ENCODE measurements around the gene PDE4D. TPM values are rescaled to one million over a fixed set of nuclear protein-coding genes. Genes with fewer than 3 reads are reported as not detected.

The PDE4D gene
- total and polyA plus RNA-seq, 2 donors (not counting 1 experiment from before 2014, with no cell fraction given): 14.9 to 171 TPM

DNA sequence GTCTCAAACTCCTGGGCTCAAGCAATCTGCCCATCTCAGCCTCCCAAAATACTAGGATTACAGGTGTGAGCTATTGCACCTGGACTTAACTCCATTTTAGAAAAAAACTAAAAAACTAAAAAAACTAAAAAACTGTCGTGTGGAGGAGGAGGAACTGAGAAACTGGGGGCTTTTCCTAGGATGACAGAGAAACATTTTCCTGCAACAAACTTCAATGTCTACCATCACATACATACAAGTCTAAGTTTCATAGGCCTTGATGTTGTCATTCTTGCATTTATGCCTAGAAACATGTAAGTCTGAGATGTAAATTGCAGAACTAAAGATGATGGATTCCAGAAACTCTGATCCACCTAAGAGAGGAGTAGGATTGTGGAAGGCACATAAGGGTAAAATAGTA lies 753.8 kb downstream of the PDE4D start:
- intact Hi-C loops (cut with micrococcal nuclease): no loop called here
- no peak overlapping the region for H3K4me2 ChIP-seq (replicated peaks; ENCODE audit: low read depth, low read length, poor library complexity, severe bottlenecking)
- no peaks in the 10 kb centered on the region for H3K9me3 ChIP-seq (ENCODE audit: control extremely low read depth in 1 of 3, control insufficient read depth in 2 of 3, insufficient read depth in 1 of 3, low read length in 2 of 3)
- H3K4me1 ChIP-seq (ENCODE audit: control insufficient read depth in 2 of 2, insufficient read depth in 2 of 2, low read length in 2 of 2): no peaks in the 10 kb centered on the region
- peaks cover 4% of the 10 kb centered on the region for H3K4me1 Mint-ChIP-seq
- no peak overlapping the region for H3K4me3 Mint-ChIP-seq
- no peak overlapping the region for H2AFZ ChIP-seq (ENCODE audit: insufficient read depth, low read depth, low read length, poor library complexity, severe bottlenecking)
- ChIA-PET POLR2A (no interaction called here), CTCF (no interaction called here)
- H4K20me1 ChIP-seq (ENCODE audit: control insufficient read depth, insufficient read depth, low read length, poor library complexity, severe bottlenecking): no peaks in the 10 kb centered on the region
- no peak overlapping the region for H3K27ac ChIP-seq (ENCODE audit: low read length in 2 of 2)
- no CpG with 5 or more reads among the region's 1 CpG for WGBS (ENCODE audit: insufficient coverage)
- H3K27ac Mint-ChIP-seq: no peak overlapping the region
- no peak for ATAC-seq (ENCODE audit: low read depth)
- no peaks in the 10 kb centered on the region for H3K36me3 ChIP-seq (replicated peaks in 1 of 2; ENCODE audit: control extremely low read depth in 1 of 2, control insufficient read depth in 1 of 2, extremely low read depth in 1 of 2, insufficient read depth in 2 of 2, low read length in 1 of 2)
- no peaks in the 10 kb centered on the region for H3K9me3 Mint-ChIP-seq (ENCODE audit: insufficient read depth)
- TF ChIP-seq, protein P1, sequence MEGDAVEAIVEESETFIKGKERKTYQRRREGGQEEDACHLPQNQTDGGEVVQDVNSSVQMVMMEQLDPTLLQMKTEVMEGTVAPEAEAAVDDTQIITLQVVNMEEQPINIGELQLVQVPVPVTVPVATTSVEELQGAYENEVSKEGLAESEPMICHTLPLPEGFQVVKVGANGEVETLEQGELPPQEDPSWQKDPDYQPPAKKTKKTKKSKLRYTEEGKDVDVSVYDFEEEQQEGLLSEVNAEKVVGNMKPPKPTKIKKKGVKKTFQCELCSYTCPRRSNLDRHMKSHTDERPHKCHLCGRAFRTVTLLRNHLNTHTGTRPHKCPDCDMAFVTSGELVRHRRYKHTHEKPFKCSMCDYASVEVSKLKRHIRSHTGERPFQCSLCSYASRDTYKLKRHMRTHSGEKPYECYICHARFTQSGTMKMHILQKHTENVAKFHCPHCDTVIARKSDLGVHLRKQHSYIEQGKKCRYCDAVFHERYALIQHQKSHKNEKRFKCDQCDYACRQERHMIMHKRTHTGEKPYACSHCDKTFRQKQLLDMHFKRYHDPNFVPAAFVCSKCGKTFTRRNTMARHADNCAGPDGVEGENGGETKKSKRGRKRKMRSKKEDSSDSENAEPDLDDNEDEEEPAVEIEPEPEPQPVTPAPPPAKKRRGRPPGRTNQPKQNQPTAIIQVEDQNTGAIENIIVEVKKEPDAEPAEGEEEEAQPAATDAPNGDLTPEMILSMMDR (IDR thresholded peaks at IDR 0.05): no peak
- no peak for DNase-seq
- H3K4me3 ChIP-seq (ENCODE audit: control extremely low read depth in 1 of 5, extremely low read depth in 1 of 5, insufficient read depth in 1 of 5, low read depth in 2 of 5, low read length in 4 of 5): no peak overlapping the region
- H3K79me2 ChIP-seq (ENCODE audit: control insufficient read depth, insufficient read depth, low read length): no peaks in the 10 kb centered on the region
- no peaks in the 10 kb centered on the region for H3K27me3 Mint-ChIP-seq
- no peaks in the 10 kb centered on the region for H3K27me3 ChIP-seq (replicated peaks in 1 of 4; ENCODE audit: control extremely low read depth in 1 of 4, control insufficient read depth in 3 of 4, insufficient read depth in 4 of 4, low read length in 3 of 4)
- H3K9ac ChIP-seq (ENCODE audit: low read length): no peak overlapping the region

DNA sequence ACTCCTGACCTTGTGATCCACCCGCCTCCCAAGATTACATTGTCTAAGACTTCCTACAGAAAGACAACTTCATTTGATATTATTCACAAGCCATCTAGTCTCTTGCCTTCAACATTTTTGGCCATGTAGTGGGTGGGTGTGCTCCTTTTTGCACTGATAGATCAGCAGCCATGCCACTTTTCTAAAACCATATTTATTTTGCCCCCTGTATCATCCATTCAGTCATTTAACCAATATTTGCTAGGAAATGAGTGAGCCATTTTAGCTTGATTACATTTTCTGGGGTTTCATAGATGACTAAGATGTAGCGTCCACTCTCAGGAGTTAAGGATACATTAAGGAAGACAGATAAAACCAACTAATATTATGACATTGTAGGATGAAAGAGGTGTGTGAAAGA lies 755.0 kb downstream of the PDE4D start:
- Mint-ChIP-seq H3K4me3 (no peak overlapping the region), H3K27me3 (no peaks in the 10 kb centered on the region), H3K4me1 (no peaks in the 10 kb centered on the region), H3K27ac (no peak overlapping the region), H3K9me3 (ENCODE audit: insufficient read depth) (no peaks in the 10 kb centered on the region)
- Histone ChIP-seq H2AFZ (ENCODE audit: insufficient read depth, low read depth, low read length, poor library complexity, severe bottlenecking) (no peak overlapping the region), H4K20me1 (ENCODE audit: control insufficient read depth, insufficient read depth, low read length, poor library complexity, severe bottlenecking) (no peaks in the 10 kb centered on the region), H3K27me3 (replicated peaks in 1 of 4; ENCODE audit: control extremely low read depth in 1 of 4, control insufficient read depth in 3 of 4, insufficient read depth in 4 of 4, low read length in 3 of 4) (no peaks in the 10 kb centered on the region), H3K9me3 (ENCODE audit: control extremely low read depth in 1 of 3, control insufficient read depth in 2 of 3, insufficient read depth in 1 of 3, low read length in 2 of 3) (no peaks in the 10 kb centered on the region), H3K4me2 (replicated peaks; ENCODE audit: low read depth, low read length, poor library complexity, severe bottlenecking) (no peak overlapping the region), H3K27ac (ENCODE audit: low read length in 2 of 2) (no peak overlapping the region), H3K9ac (ENCODE audit: low read length) (no peak overlapping the region), H3K79me2 (ENCODE audit: control insufficient read depth, insufficient read depth, low read length) (no peaks in the 10 kb centered on the region), H3K36me3 (replicated peaks in 1 of 2; ENCODE audit: control extremely low read depth in 1 of 2, control insufficient read depth in 1 of 2, extremely low read depth in 1 of 2, insufficient read depth in 2 of 2, low read length in 1 of 2) (no peaks in the 10 kb centered on the region), H3K4me3 (ENCODE audit: control extremely low read depth in 1 of 5, extremely low read depth in 1 of 5, insufficient read depth in 1 of 5, low read depth in 2 of 5, low read length in 4 of 5) (no peak overlapping the region), H3K4me1 (ENCODE audit: control insufficient read depth in 2 of 2, insufficient read depth in 2 of 2, low read length in 2 of 2) (no peaks in the 10 kb centered on the region)
- ATAC-seq (ENCODE audit: low read depth): no peak
- intact Hi-C loops (cut with micrococcal nuclease): no loop called here
- CTCF ChIA-PET: interaction anchor here (0.7 to 1.4 kb wide), 4 partner anchors 10 to 104 kb away, joined by 3 read pairs; no protein-coding TSS in a partner anchor
- TF ChIP-seq EZH2 (IDR thresholded peaks at IDR 0.05; ENCODE audit: borderline replicate concordance, insufficient read depth, low read depth, low read length, poor library complexity, severe bottlenecking): no peak
- TF ChIP-seq, protein P1 (IDR thresholded peaks at IDR 0.05): no peak
- no peak for DNase-seq
- no CpG with 5 or more reads among the region's 2 CpGs for WGBS (ENCODE audit: insufficient coverage)
- POLR2A ChIA-PET: no interaction called here
